Cardiac septum (tissue), 1 donor: Measurements from ENCODE around the gene TBC1D1. TPM values are rescaled to one million over a fixed set of nuclear protein-coding genes. Genes with fewer than 3 reads are reported as not detected.

ENCODE experiments used
- DNase-seq: peaks from one replicate; pipeline ENCODE4 v3.0.0-alpha.2; 2020; ENCODE audit warnings: low spot score
- intact Hi-C: fragments of 100-400 bp; cut with DNase I; formaldehyde crosslinking; loops from one replicate; pipeline ENCODE4 v1.14.0; 2022
- total RNA-seq: library from RNA; stranded (reverse); fragmentation: NEBNext Ultra II Directional; extraction: Animal tissue kit (Norgen Biotek cat#: 25700); gene quantifications from one replicate; pipeline ENCODE4 v1.2.1, GENCODE V29; 2021
- donor health status: DM: no; HTN: no; CAD: no.

TBC1D1 gene
- total RNA-seq, 1 donor from 2014 or later: 128 TPM

DNA sequence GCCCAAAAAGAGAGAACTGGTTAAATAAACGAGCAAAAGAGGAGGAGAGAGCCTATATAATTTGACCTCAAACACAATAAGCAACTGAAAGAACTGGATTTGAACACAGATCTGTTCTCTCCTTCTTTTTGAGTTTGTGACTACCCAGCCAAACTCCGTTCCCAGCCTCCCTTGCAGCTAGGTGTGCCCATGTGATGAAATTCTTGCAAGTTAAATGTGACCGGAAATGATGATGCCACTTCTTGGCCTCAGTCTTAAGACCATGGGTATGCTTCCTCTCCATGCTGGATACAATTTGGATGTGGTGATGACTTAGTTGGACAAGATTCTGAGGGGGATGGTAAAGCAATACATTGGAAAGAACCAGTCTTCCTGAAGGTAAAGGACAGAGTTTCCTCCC lies 273.5 kb downstream of the TBC1D1 start:
- intact Hi-C loops: no loop called here
- DNase-seq: no peak

- DNase-seq: no peak
- intact Hi-C loops: no loop called here
These were observed 275.2 kb downstream of the TBC1D1 start for GRCh38 chr4:38166082-38166481.

GRCh38 chr4:38166768-38167167 lies 275.9 kb downstream of the TBC1D1 start:
- no peak for DNase-seq
- intact Hi-C loops: no loop called here

GRCh38 chr4:38167973-38168372 lies 277.1 kb downstream of the TBC1D1 start:
- DNase-seq: no peak

GRCh38 chr4:38169524-38169923 lies 278.6 kb downstream of the TBC1D1 start:
- intact Hi-C loops: no loop called here
- no peak for DNase-seq

More at GRCh38 chr4:38167973-38168372, 277.1 kb downstream of the TBC1D1 start:
- intact Hi-C loops: no loop called here

DNA sequence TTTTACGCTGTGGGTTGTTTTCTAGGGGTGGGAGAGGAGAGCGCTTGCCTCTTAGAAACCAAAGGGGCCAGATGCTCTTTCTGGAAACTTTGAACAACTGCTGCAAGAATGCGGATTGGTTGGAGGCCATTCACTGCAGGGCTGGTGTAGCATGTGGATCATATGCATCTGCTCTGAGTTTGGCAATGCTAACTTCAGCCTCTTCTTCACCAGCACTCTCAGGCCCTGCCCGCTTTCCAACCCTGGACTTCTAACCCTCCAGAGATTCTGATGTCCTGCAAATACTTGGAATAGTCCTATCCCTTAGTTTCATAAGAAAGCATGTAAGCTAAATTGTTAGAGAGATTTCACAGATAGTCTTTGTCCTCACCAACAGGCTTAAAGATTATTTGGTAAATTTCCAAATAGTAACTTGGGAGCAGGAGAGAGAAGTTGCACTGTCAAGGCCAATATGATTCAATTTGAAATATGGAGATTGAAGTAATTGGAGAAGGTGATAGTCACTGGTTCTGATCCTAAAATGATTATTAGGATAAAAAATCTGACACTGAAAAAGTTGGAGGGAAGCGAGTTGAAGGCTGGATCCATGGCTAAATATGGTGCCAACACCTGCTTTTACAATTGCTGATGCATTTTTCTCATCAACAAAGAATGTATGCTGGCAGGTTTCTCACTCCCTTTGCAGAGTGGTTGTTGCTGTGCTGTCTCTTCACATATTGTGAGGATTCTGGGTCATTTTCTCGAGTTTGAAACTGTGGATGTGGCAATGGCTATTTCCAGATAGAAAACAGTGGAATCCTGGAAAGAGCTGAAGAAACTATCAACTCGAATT lies 279.7 kb downstream of the TBC1D1 start:
- intact Hi-C loops: no loop called here

GRCh38 chr4:38172078-38172477 lies 281.2 kb downstream of the TBC1D1 start:
- intact Hi-C loops: no loop called here
- DNase-seq: no peak

More for the DNA sequence above, 279.7 kb downstream of the TBC1D1 start:
- no peak for DNase-seq

DNA sequence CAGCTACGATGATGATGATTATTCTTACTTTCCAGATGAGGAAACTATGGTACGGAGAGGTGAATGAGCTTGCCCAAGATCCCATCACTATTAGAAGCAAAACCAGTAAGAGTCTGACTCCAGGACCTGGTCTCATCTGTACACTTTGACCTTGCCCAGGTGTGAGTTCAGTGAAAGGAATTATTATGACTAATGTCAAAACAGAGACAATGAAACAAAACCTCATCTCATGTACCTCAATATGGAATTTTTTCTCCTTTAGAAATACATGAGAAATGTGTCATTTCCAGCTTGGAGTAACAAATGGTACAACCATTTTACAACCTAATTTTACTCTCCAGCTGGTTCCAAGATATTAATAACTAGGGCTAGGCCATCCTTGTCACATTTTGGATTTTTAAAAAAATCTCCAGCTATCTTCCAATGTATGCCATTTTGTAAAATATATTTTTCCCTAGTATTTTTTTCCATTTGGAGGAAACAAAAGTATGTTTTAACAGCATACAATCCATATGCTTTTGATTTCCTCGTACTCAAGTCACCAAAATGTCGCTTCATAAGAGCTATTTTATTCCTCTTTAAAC lies 283.1 kb downstream of the TBC1D1 start:
- intact Hi-C loops: no loop called here
- DNase-seq: no peak

- no peak for DNase-seq
- intact Hi-C loops: no loop called here
These were observed 283.9 kb downstream of the TBC1D1 start for GRCh38 chr4:38174801-38175200.

GRCh38 chr4:38176165-38176564 lies 285.3 kb downstream of the TBC1D1 start:
- no peak for DNase-seq
- intact Hi-C loops: loop anchor here (2.0 kb wide), 1 partner anchor 113 kb away; no protein-coding TSS in a partner anchor

DNA sequence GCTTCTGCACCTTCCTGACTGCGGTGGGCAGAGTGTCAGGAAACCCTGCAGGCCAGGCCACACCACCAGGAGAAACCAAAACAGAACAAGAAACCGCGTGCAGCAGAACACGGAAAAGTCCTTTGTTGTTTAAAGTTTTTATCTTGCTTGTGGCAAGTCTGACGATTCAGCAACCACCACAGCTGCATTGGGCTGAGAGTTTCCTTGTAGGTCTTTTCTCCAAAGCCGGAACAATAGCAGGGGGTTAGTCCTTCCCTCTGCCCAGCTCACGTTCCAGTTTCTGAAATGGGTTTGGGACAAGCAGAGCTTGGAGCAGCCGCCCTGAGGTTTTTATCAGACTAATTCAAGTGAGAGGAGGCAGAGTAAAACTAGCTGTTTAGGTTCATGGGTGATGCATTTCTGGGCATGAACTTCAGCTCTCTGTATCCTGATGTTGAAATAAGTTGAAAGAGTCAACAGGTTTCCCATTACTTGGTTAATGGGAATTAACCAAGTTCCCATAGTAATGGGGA lies 286.2 kb downstream of the TBC1D1 start:
- intact Hi-C loops: loop anchor here (2.0 kb wide), 1 partner anchor 114 kb away; no protein-coding TSS in a partner anchor
- DNase-seq: no peak

DNA sequence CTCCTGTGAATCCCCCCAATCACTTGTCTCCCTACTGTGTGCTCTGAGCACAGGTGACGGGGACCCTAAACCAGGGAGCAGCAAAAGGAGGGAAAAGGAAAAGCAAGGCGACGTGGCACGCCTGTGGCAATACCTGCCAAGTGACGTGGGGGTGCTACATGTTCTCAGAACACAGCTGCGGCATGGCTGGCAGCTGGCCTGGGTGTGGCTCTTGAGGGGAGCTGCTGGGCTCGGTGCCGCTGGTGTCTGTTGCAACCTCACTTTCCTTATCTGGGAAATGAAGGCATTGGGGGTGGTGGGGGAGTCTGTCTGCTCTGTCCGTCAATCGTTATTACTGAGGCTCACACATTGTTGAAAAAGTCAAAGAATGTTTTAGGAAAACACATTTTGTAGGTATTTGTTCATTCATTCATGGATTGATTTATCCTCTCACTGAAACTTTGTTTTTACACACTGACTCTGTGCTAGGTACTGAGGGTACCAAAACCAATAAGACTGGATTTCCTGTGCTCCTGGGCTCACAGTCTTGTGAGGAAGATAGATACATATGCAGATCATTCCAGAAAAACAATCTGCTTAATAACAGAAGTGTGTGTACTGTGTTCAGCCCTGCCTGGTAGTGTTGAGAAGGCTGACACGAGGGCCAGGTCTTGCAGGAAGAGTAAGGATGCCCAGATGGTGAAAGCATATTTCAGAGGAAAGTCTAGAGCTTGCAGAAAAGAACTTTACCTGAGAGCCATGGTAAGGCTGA lies 286.9 kb downstream of the TBC1D1 start:
- no peak for DNase-seq
- intact Hi-C loops: loop anchor here (2.0 kb wide), 2 partner anchors 115 to 141 kb away; no protein-coding TSS in a partner anchor

DNA sequence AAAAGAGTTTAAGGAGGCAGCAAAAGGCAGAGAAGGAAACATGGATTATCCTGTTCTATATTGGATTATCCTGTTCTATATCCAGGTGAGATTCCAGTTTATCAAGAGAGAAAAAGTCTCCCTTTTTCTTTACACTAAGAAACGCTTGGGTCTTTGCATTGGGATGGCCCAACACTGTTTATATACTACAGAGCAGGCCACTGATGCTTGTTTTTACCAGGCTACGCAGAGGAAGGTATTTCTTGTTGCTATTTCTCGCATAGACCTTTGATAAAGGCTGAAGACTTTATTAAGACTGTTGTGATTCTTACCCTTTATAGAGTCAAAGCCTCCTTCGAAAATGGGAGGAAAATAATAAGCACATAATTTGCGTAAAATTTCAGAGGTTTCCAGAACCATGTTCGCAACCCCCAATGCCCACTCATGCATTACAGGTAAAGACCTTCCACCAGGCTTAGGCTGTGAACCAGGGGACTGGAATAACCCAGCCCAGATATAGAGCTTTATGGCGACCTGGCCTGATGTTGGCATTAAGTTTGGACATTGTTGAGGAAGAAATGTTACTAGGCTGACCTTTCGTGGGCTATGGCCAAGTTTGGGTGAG lies 287.6 kb downstream of the TBC1D1 start:
- intact Hi-C loops: loop anchor here (2.0 kb wide), 1 partner anchor 140 kb away; no protein-coding TSS in a partner anchor
- DNase-seq: no peak

DNA sequence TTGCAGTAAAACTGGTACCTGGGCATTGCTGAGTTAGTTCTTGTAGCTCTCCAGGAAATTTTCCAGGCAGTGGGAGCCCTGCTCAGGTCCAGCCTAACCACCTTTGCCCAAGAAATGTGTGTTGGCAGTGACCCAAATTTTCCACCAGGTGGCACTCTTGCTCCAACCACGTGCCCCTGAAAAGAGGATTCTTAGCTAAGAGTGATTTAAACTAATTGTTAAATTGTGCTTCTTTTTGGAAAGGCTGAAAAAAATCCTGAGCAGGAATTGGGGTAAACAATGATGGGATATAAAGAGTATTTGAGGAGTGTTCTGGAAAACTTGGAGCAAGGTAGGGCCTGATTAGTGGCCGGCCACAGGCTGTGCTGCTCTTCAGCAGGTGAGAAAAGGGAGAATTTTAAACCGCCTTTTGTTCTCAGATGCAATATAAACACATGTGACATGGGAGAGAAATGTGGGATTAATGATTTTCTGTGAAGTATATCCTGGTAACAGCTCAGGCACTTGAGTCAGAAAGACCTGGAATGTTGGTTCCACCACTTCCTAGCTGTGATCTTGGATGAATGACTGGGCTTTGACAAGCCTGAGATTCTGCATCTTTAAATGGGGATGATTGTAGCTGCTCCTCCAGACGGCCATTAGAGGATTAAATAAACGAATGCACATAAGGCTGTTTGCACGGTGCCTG lies 288.9 kb downstream of the TBC1D1 start:
- peak; percentile 87 for DNase-seq
- intact Hi-C loops: loop anchor here (1.0 to 2.0 kb wide), 3 partner anchors 139 to 551 kb away; no protein-coding TSS in a partner anchor

DNA sequence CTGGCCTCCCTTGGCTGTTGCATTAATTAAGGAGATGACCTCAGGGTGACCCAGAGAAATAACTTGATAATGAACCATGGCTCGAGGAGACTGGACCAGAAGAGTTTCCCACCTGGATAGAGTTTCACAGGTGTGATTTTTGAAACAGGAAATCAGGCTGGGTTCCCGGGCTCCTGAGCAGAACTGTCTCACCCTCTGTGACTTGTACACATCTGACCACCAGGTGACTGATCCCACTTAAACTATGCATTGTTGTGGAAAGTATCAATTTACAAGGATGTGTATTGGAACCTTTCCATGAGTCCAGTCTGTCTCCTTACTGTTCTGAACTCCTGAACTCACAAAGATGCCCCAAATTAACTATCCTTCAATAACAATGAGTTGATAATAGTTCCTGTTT lies 289.6 kb downstream of the TBC1D1 start:
- DNase-seq: no peak
- intact Hi-C loops: loop anchor here (1.0 kb wide), 1 partner anchor 495 kb away; no protein-coding TSS in a partner anchor

- intact Hi-C loops: no loop called here
- DNase-seq: no peak
These were observed 290.4 kb downstream of the TBC1D1 start for GRCh38 chr4:38181286-38181685.

DNA sequence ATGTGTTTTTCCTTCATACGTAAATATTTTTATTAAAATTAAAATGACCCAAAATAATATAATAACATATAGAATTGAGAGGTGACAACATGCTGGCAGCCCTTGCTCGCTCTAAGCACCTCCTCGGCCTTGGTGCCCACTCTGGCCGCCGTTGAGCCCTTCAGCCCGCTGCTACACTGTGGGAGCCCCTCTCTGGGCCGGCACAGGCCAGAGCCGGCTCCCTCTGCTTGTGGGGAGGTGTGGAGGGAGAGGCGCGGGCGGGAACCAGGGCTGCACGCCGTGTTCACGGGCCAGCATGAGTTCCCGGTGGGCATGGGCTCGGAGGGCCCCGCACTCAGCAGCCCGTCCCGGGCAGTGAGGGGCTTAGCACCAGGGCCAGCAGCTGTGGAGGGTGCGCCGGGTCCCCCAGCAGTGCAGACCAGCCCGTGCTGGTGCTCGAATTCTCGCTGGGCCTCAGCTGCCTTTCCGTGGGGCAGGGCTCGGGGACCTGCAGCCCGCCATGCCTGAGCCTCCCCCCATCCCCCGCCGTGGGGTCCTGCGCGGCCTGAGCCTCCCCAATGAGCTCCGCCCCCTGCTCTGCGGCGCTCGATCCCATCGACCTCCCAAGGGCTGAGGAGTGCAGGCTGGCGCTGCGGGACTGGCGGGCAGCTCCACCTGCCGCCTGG lies 291.6 kb downstream of the TBC1D1 start:
- intact Hi-C loops: no loop called here
- no peak for DNase-seq

GRCh38 chr4:38184404-38184803 lies 293.5 kb downstream of the TBC1D1 start:
- no peak for DNase-seq
- intact Hi-C loops: no loop called here
